Measurements from ENCODE around the gene CLEC4C. TPM values are rescaled to one million over a fixed set of nuclear protein-coding genes. Genes with fewer than 3 reads are reported as not detected.
"Not testable (repeated sequence)": the region's sequence is repeated elsewhere in the genome, so short reads cannot be mapped to it uniquely, and the experiment has no call there.

The CLEC4C gene
- total and polyA plus RNA-seq, 2 donors (not counting 1 experiment from before 2014, with no cell fraction given), result not detected

DNA sequence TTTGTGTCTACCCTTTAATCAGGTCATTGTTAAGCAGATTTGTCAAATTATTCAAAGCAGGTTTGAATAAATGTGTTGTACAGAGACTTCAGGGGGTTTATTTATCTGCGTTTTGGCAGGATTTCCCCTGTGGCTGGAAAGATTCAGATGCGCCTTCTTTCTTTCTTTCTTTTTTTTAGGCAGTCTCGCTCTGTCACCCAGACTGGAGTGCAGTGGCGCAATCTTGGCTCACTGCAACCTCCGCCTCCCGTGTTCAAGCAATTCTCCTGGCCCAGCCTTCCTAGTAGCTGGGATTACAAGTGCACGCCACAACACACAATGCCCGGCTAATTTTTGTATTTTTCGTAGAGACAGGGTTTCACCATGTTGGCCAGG, 11.6 kb upstream of the CLEC4C start:
- Histone ChIP-seq H3K4me3 (replicated peaks in 1 of 4; ENCODE audit: control extremely low read depth in 1 of 4, insufficient read depth in 1 of 4, low read depth in 3 of 4, low read length in 4 of 4) (no peak overlapping the region), H3K4me2 (ENCODE audit: extremely low read depth, insufficient read depth, low read length) (no peak overlapping the region), H3K27ac (ENCODE audit: insufficient read depth, low read length) (no peak overlapping the region), H3K9me3 (ENCODE audit: control insufficient read depth, insufficient read depth, low read depth, low read length) (no peaks in the 10 kb centered on the region), H3K79me2 (ENCODE audit: control insufficient read depth, insufficient read depth, low read length) (no peaks in the 10 kb centered on the region), H3K4me1 (ENCODE audit: control insufficient read depth, extremely low read depth, insufficient read depth, low read length) (no peaks in the 10 kb centered on the region), H3K9ac (ENCODE audit: insufficient read depth, low read length) (no peak overlapping the region), H3K27me3 (ENCODE audit: control insufficient read depth, insufficient read depth, low read length) (no peaks in the 10 kb centered on the region), H4K20me1 (ENCODE audit: control insufficient read depth, extremely low read depth, insufficient read depth, low read length) (no peaks in the 10 kb centered on the region), H2AFZ (ENCODE audit: low read length) (no peak overlapping the region), H3K36me3 (ENCODE audit: control insufficient read depth, insufficient read depth, low read length) (no peaks in the 10 kb centered on the region)
- TF ChIP-seq, protein P1, sequence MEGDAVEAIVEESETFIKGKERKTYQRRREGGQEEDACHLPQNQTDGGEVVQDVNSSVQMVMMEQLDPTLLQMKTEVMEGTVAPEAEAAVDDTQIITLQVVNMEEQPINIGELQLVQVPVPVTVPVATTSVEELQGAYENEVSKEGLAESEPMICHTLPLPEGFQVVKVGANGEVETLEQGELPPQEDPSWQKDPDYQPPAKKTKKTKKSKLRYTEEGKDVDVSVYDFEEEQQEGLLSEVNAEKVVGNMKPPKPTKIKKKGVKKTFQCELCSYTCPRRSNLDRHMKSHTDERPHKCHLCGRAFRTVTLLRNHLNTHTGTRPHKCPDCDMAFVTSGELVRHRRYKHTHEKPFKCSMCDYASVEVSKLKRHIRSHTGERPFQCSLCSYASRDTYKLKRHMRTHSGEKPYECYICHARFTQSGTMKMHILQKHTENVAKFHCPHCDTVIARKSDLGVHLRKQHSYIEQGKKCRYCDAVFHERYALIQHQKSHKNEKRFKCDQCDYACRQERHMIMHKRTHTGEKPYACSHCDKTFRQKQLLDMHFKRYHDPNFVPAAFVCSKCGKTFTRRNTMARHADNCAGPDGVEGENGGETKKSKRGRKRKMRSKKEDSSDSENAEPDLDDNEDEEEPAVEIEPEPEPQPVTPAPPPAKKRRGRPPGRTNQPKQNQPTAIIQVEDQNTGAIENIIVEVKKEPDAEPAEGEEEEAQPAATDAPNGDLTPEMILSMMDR (conservative IDR thresholded peaks at IDR 0.05 in 1 of 2, IDR thresholded peaks at IDR 0.05 in 1 of 2; ENCODE audit: low read depth in 1 of 2, low read length in 2 of 2), result no peak
- TF ChIP-seq EZH2 (IDR thresholded peaks at IDR 0.05; ENCODE audit: low read length, missing control alignments), result no peak
- no peak for DNase-seq (ENCODE audit: low read depth in 2 of 2)

GRCh38 chr12:7756993-7757392, 9.8 kb upstream of the CLEC4C start:
- TF ChIP-seq EZH2 (IDR thresholded peaks at IDR 0.05; ENCODE audit: low read length, missing control alignments), result no peak
- TF ChIP-seq, protein P1 (conservative IDR thresholded peaks at IDR 0.05 in 1 of 2, IDR thresholded peaks at IDR 0.05 in 1 of 2; ENCODE audit: low read depth in 1 of 2, low read length in 2 of 2), result no peak

GRCh38 chr12:7755668-7756067, 8.5 kb upstream of the CLEC4C start:
- not testable (repeated sequence) for H3K27me3 ChIP-seq (ENCODE audit: control insufficient read depth, insufficient read depth, low read length)

More at GRCh38 chr12:7756993-7757392, 9.8 kb upstream of the CLEC4C start:
- no peak overlapping the region for H2AFZ ChIP-seq (ENCODE audit: low read length)
- H3K27me3 ChIP-seq (ENCODE audit: control insufficient read depth, insufficient read depth, low read length), result no peaks in the 10 kb centered on the region
- no peaks in the 10 kb centered on the region for H3K4me1 ChIP-seq (ENCODE audit: control insufficient read depth, extremely low read depth, insufficient read depth, low read length)
- H3K9ac ChIP-seq (ENCODE audit: insufficient read depth, low read length), result no peak overlapping the region
- H3K27ac ChIP-seq (ENCODE audit: insufficient read depth, low read length), result no peak overlapping the region
- no peaks in the 10 kb centered on the region for H3K79me2 ChIP-seq (ENCODE audit: control insufficient read depth, insufficient read depth, low read length)
- DNase-seq (ENCODE audit: low read depth in 2 of 2), result no peak
- H3K4me2 ChIP-seq (ENCODE audit: extremely low read depth, insufficient read depth, low read length), result no peak overlapping the region
- no peaks in the 10 kb centered on the region for H4K20me1 ChIP-seq (ENCODE audit: control insufficient read depth, extremely low read depth, insufficient read depth, low read length)
- no peak overlapping the region for H3K4me3 ChIP-seq (replicated peaks in 1 of 4; ENCODE audit: control extremely low read depth in 1 of 4, insufficient read depth in 1 of 4, low read depth in 3 of 4, low read length in 4 of 4)
- no peaks in the 10 kb centered on the region for H3K36me3 ChIP-seq (ENCODE audit: control insufficient read depth, insufficient read depth, low read length)
- H3K9me3 ChIP-seq (ENCODE audit: control insufficient read depth, insufficient read depth, low read depth, low read length), result no peaks in the 10 kb centered on the region

DNA sequence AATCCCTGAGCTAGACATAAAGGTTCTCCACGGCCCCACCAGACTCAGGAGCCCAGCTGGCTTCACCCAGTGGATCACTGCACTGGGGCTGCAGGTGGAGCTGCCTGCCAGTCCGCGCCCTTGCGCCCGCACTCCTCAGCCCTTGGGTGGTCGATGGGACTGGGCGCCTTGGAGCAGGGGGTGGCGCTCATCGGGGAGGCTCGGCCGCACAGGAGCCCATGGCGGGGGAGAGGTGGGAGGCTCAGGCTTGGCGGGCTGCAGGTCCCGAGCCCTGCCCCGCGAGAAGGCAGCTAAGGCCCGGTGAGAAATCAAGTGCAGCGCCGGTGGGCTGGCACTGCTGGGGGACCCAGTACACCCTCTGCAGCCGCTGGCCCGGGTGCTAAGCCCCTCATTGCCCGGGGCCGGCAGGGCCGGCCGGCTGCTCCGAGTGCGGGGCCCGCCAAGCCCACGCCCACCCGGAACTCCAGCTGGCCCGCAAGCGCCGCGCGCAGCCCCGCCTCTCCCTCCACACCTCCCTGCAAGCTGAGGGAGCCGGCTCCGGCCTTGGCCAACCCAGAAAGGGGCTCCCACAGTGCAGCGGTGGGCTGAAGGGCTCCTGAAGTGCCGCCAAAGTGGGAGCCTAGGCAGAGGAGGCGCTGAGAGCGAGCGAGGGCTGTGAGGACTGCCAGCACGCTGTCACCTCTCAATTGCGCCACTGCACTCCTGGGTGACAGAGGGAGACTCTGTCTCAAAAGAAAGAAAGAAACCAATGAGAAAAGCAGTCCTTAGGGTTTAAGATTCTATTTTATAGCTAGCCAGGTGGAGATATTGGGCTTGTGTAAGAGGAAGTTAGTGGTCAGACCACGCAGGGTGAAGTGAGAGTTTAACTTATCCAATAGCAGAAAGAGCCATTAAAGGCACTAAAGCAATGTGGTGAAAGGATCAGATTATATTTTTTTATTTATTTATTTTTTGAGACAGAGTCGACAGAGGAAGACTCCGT, 5.1 kb upstream of the CLEC4C start:
- not testable (repeated sequence) for H3K4me2 ChIP-seq (ENCODE audit: extremely low read depth, insufficient read depth, low read length); H2AFZ ChIP-seq (ENCODE audit: low read length); H3K9ac ChIP-seq (ENCODE audit: insufficient read depth, low read length); H3K4me3 ChIP-seq (replicated peaks in 1 of 4; ENCODE audit: control extremely low read depth in 1 of 4, insufficient read depth in 1 of 4, low read depth in 3 of 4, low read length in 4 of 4); H3K27ac ChIP-seq (ENCODE audit: insufficient read depth, low read length); DNase-seq (ENCODE audit: low read depth in 2 of 2); H3K4me1 ChIP-seq (ENCODE audit: control insufficient read depth, extremely low read depth, insufficient read depth, low read length); H4K20me1 ChIP-seq (ENCODE audit: control insufficient read depth, extremely low read depth, insufficient read depth, low read length); H3K79me2 ChIP-seq (ENCODE audit: control insufficient read depth, insufficient read depth, low read length); H3K27me3 ChIP-seq (ENCODE audit: control insufficient read depth, insufficient read depth, low read length); H3K36me3 ChIP-seq (ENCODE audit: control insufficient read depth, insufficient read depth, low read length); H3K9me3 ChIP-seq (ENCODE audit: control insufficient read depth, insufficient read depth, low read depth, low read length)

More at GRCh38 chr12:7755668-7756067, 8.5 kb upstream of the CLEC4C start:
- not testable (repeated sequence) for H3K9ac ChIP-seq (ENCODE audit: insufficient read depth, low read length); H3K4me2 ChIP-seq (ENCODE audit: extremely low read depth, insufficient read depth, low read length); H3K27ac ChIP-seq (ENCODE audit: insufficient read depth, low read length); H3K4me1 ChIP-seq (ENCODE audit: control insufficient read depth, extremely low read depth, insufficient read depth, low read length); H3K4me3 ChIP-seq (replicated peaks in 1 of 4; ENCODE audit: control extremely low read depth in 1 of 4, insufficient read depth in 1 of 4, low read depth in 3 of 4, low read length in 4 of 4); H2AFZ ChIP-seq (ENCODE audit: low read length); H4K20me1 ChIP-seq (ENCODE audit: control insufficient read depth, extremely low read depth, insufficient read depth, low read length); H3K79me2 ChIP-seq (ENCODE audit: control insufficient read depth, insufficient read depth, low read length); DNase-seq (ENCODE audit: low read depth in 2 of 2); H3K36me3 ChIP-seq (ENCODE audit: control insufficient read depth, insufficient read depth, low read length); H3K9me3 ChIP-seq (ENCODE audit: control insufficient read depth, insufficient read depth, low read depth, low read length)
